SJCRH30 (cell line): ENCODE measurements around the gene TADA2A. TPM values are rescaled to one million over a fixed set of nuclear protein-coding genes. Genes with fewer than 3 reads are reported as not detected.

Experiments
- DNase-seq, 2 experiments: peaks; one replicate each; pipeline ENCODE4 v3.0.0-alpha.2; 2015 to 2020
- H3K27ac ChIP-seq: fragments of 250-450 bp; sonication (Bioruptor Pico); 2 replicates; pipeline ENCODE4 v1.5.1; 2020; ENCODE audit warnings: mild to moderate bottlenecking, moderate library complexity
- H3K27me3 ChIP-seq: fragments of 250-450 bp; sonication (Bioruptor Pico); 2 replicates; pipeline ENCODE4 v1.5.1; 2020; ENCODE audit warnings: mild to moderate bottlenecking, moderate library complexity
- H3K36me3 ChIP-seq: fragments of 250-450 bp; sonication (Bioruptor Pico); 2 replicates; pipeline ENCODE4 v1.5.1; 2020; ENCODE audit warnings: mild to moderate bottlenecking, moderate library complexity
- H3K4me1 ChIP-seq: fragments of 250-450 bp; sonication (Bioruptor Pico); 2 replicates; pipeline ENCODE4 v1.5.1; 2020; ENCODE audit warnings: mild to moderate bottlenecking, moderate library complexity
- H3K4me3 ChIP-seq: fragments of 250-450 bp; sonication (Bioruptor Pico); 2 replicates; pipeline ENCODE4 v1.5.1; 2020; ENCODE audit warnings: mild to moderate bottlenecking, moderate library complexity
- H3K9me3 ChIP-seq: fragments of 250-450 bp; sonication (Bioruptor Pico); replicated peaks from 2 replicates; pipeline ENCODE4 v1.5.1; 2020; ENCODE audit warnings: mild to moderate bottlenecking, moderate library complexity
- total RNA-seq: library from RNA; depleted of rRNA; stranded (reverse); fragments of >200 nt; shearing (Covaris generic); gene quantifications from 2 replicates; pipeline ENCODE4 v1.2.3, GENCODE V29; 2014; rRNA removed

Gene TADA2A, protein sequence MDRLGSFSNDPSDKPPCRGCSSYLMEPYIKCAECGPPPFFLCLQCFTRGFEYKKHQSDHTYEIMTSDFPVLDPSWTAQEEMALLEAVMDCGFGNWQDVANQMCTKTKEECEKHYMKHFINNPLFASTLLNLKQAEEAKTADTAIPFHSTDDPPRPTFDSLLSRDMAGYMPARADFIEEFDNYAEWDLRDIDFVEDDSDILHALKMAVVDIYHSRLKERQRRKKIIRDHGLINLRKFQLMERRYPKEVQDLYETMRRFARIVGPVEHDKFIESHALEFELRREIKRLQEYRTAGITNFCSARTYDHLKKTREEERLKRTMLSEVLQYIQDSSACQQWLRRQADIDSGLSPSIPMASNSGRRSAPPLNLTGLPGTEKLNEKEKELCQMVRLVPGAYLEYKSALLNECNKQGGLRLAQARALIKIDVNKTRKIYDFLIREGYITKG
- 24.9 and 32.1 TPM in 2 replicates for total RNA-seq

GRCh38 chr17:37406635-37407461, at the start of gene TADA2A, which contains the start of gene ACACA:
TSS of gene TADA2A (plus strand) at chr17:37406886. CDS start at chr17:37411366, 4,480 bp downstream.
TSS of gene ACACA (minus strand) at chr17:37406836. CDS start at chr17:37406299, 537 bp downstream.
- peaks cover 5% of the 10 kb centered on the region for H3K36me3 ChIP-seq
- DNase-seq, result peak; percentile 84 to 89

GRCh38 chr17:37358098-37358829, 48.4 kb upstream of the TADA2A start:
- DNase-seq, result peak; percentile 91 to 93
- Histone ChIP-seq H3K27ac (peak overlapping the region; percentile 86), H3K4me1 (peaks cover 5% of the 10 kb centered on the region; the same call in 1 of the 2 replicates), H3K9me3 (no peaks in the 10 kb centered on the region), H3K27me3 (no peaks in the 10 kb centered on the region), H3K36me3 (peaks cover 14% of the 10 kb centered on the region), H3K4me3 (peak overlapping the region; percentile 96)

More at GRCh38 chr17:37406635-37407461, at the start of gene TADA2A, which contains the start of gene ACACA:
- Histone ChIP-seq H3K4me1 (peaks cover 7% of the 10 kb centered on the region), H3K27me3 (no peaks in the 10 kb centered on the region), H3K27ac (peak within 1 kb of the TSS; percentile 96), H3K4me3 (peak within 1 kb of the TSS; percentile 95), H3K9me3 (no peaks in the 10 kb centered on the region)

GRCh38 chr17:37358830-37359681, 47.6 kb upstream of the TADA2A start:
- Histone ChIP-seq H3K9me3 (no peaks in the 10 kb centered on the region), H3K27ac (peak overlapping the region; percentile 86), H3K27me3 (no peaks in the 10 kb centered on the region), H3K36me3 (peaks cover 10% of the 10 kb centered on the region), H3K4me3 (peak overlapping the region; percentile 96), H3K4me1 (peaks cover 5% of the 10 kb centered on the region; the same call in 1 of the 2 replicates)
- DNase-seq, result peak; percentile 98

- Histone ChIP-seq H3K27ac (peak overlapping the region; percentile 64), H3K4me3 (peak overlapping the region; percentile 96)
Measured at GRCh38 chr17:37359682-37360188, 47.0 kb upstream of the TADA2A start.

DNA sequence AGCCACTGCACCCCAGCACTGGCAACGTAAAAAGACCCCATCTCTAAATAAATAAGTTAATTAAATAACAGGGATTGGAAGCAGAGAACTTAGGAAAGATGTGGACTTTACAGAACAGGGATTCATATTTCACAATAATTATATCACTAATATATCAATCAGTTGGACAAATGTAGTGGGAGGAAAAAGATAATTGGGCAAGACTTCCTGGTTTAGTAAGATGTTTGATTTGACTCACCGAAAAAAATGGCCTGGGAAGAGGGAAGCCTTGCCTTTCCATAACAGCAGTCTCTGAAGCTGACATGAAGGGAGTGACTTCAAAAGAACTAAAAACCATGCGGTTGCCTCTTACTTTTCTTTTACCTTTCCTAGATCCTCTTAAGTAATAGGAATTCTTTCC, 46.1 kb upstream of the TADA2A start:
- Histone ChIP-seq H3K4me3 (no peak overlapping the region), H3K27ac (no peak overlapping the region), H3K36me3 (0 out of 2 replicates have a peak, but pooled peaks cover 5% of the 10 kb centered on the region), H3K9me3 (no peaks in the 10 kb centered on the region), H3K4me1 (peaks cover 5% of the 10 kb centered on the region; the same call in 1 of the 2 replicates), H3K27me3 (no peaks in the 10 kb centered on the region)
- DNase-seq, result no peak

More at GRCh38 chr17:37359682-37360188, 47.0 kb upstream of the TADA2A start:
- DNase-seq, result no peak
- Histone ChIP-seq H3K27me3 (no peaks in the 10 kb centered on the region), H3K4me1 (peaks cover 5% of the 10 kb centered on the region; the same call in 1 of the 2 replicates), H3K9me3 (no peaks in the 10 kb centered on the region), H3K36me3 (0 out of 2 replicates have a peak, but pooled peaks cover 5% of the 10 kb centered on the region)

- DNase-seq, result no peak
- no peak overlapping the region for H3K4me3 ChIP-seq
Measured at GRCh38 chr17:37361543-37361942, 45.1 kb upstream of the TADA2A start.

GRCh38 chr17:37365589-37365988, 41.1 kb upstream of the TADA2A start:
- DNase-seq, result no peak
- Histone ChIP-seq H3K4me1 (no peaks in the 10 kb centered on the region), H3K27me3 (no peaks in the 10 kb centered on the region), H3K36me3 (no peaks in the 10 kb centered on the region), H3K27ac (no peak overlapping the region), H3K4me3 (no peak overlapping the region), H3K9me3 (no peaks in the 10 kb centered on the region)

More at GRCh38 chr17:37361543-37361942, 45.1 kb upstream of the TADA2A start:
- H3K4me1 ChIP-seq, result peaks cover 5% of the 10 kb centered on the region; the same call in 1 of the 2 replicates
- 0 out of 2 replicates have a peak, but pooled peaks cover 4% of the 10 kb centered on the region for H3K36me3 ChIP-seq
- H3K27ac ChIP-seq, result no peak overlapping the region
- H3K9me3 ChIP-seq, result no peaks in the 10 kb centered on the region
- H3K27me3 ChIP-seq, result no peaks in the 10 kb centered on the region

GRCh38 chr17:37368577-37368976, 38.1 kb upstream of the TADA2A start:
- Histone ChIP-seq H3K36me3 (no peaks in the 10 kb centered on the region), H3K4me1 (no peaks in the 10 kb centered on the region), H3K9me3 (no peaks in the 10 kb centered on the region), H3K27ac (no peak overlapping the region), H3K27me3 (no peaks in the 10 kb centered on the region), H3K4me3 (no peak overlapping the region)
- DNase-seq, result no peak

- no peaks in the 10 kb centered on the region for H3K9me3 ChIP-seq
- H3K4me1 ChIP-seq, result no peaks in the 10 kb centered on the region
- no peak overlapping the region for H3K4me3 ChIP-seq
- no peaks in the 10 kb centered on the region for H3K36me3 ChIP-seq
- DNase-seq, result peak; percentile 69 to 91
- no peak overlapping the region for H3K27ac ChIP-seq
- no peaks in the 10 kb centered on the region for H3K27me3 ChIP-seq
Measured at GRCh38 chr17:37373530-37374159, 33.0 kb upstream of the TADA2A start.

DNA sequence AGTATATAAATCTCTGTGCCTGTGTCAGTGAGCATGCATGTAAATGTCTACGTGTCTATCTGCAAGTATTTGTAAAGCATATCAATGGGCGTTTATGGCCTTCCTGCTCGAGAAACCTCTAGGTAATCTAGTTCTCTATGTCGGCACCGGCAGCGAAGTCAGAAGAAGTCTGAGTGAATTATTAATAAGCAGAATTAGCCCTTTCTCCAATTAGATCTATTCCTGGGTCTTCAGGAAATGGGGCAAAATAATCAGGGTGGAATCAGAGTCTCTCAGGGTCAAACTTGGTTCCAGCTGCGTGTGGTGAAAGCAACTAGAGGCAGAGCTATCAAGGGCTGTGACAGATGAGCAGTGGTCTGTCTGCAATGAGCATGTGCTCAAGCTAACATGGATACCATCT, 31.0 kb upstream of the TADA2A start, which contains the start of gene C17orf78:
C17orf78 (plus strand) TSS at position 280 of the 400 bp plus-strand sequence; CDS start at position 388, 108 bp downstream.
- Histone ChIP-seq H3K27ac (no peak within 1 kb of the TSS), H3K4me3 (no peak within 1 kb of the TSS), H3K36me3 (no peaks in the 10 kb centered on the region), H3K4me1 (no peaks in the 10 kb centered on the region), H3K27me3 (no peaks in the 10 kb centered on the region), H3K9me3 (no peaks in the 10 kb centered on the region)
- DNase-seq, result no peak

- Histone ChIP-seq H3K4me3 (no peak overlapping the region), H3K27me3 (no peaks in the 10 kb centered on the region), H3K4me1 (no peaks in the 10 kb centered on the region), H3K9me3 (no peaks in the 10 kb centered on the region), H3K27ac (no peak overlapping the region), H3K36me3 (no peaks in the 10 kb centered on the region)
- no peak for DNase-seq
Measured at GRCh38 chr17:37382056-37382455, 24.6 kb upstream of the TADA2A start.

DNA sequence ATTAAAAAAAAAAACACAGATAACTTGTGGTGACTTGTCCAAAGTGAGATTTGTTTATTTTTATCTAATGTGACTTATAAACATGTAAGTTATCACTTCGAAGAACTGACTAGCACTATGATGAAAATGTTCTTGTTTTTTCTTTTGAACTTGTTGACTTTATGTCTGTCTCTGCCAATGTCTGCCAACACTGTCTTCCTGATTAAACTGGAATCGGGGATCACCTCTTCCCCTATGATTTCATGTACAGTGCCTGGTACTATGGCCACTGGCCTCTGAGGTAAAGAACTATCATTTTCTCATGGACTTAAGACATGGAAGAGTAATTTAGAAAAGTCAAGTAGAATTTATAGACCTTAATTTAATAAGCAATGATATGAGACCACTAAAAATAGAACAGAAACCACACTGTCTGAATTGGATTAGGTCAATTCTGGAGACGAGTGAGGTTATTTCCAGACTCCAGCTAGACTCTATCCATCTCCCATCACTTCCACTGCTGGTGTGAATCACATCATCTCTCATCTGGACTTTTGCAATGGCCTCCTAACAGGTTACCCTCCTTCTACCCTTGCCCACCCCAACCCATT, 22.0 kb upstream of the TADA2A start:
- H3K27ac ChIP-seq, result no peak overlapping the region
- H3K36me3 ChIP-seq, result no peaks in the 10 kb centered on the region
- H3K9me3 ChIP-seq, result no peaks in the 10 kb centered on the region
- DNase-seq, result no peak
- H3K4me3 ChIP-seq, result no peak overlapping the region
- H3K4me1 ChIP-seq, result no peaks in the 10 kb centered on the region
- H3K27me3 ChIP-seq, result no peaks in the 10 kb centered on the region
